ENCODE measurements around the gene CBLC.

Gene CBLC, protein sequence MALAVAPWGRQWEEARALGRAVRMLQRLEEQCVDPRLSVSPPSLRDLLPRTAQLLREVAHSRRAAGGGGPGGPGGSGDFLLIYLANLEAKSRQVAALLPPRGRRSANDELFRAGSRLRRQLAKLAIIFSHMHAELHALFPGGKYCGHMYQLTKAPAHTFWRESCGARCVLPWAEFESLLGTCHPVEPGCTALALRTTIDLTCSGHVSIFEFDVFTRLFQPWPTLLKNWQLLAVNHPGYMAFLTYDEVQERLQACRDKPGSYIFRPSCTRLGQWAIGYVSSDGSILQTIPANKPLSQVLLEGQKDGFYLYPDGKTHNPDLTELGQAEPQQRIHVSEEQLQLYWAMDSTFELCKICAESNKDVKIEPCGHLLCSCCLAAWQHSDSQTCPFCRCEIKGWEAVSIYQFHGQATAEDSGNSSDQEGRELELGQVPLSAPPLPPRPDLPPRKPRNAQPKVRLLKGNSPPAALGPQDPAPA

GRCh38 chr19:44777715-44778347 lies at the start of gene CBLC:
Gene CBLC, plus strand, starts transcription at chr19:44777890. Its CDS starts 42 bp downstream, at chr19:44777932.
- no peak for DNase-seq

- DNase-seq: no peak
Measured at GRCh38 chr19:44728178-44728577, 49.5 kb upstream of the CBLC start.

- DNase-seq: no peak
Measured at GRCh38 chr19:44729516-44730033, 48.1 kb upstream of the CBLC start.

GRCh38 chr19:44731081-44731480 lies 46.6 kb upstream of the CBLC start:
- DNase-seq: no peak

DNA sequence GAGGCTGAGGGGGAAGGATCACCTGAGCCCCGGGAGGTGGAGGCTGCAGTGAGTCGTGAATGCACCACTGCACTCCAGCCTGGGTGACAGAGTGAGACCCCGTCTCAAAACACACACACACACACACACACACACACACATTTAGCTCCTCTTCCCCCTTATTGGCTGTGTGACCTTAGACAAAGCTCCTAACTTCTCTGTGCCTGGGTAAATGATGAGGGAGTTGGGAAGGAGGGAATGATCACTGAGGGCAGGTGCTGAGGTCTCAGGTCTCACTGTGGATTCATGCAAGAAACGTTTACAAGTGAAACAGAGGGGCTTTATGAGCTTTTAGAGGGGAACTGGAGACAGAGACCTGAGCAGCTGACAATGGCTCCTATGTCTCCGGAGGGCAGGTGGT lies 46.1 kb upstream of the CBLC start:
- DNase-seq: no peak

DNA sequence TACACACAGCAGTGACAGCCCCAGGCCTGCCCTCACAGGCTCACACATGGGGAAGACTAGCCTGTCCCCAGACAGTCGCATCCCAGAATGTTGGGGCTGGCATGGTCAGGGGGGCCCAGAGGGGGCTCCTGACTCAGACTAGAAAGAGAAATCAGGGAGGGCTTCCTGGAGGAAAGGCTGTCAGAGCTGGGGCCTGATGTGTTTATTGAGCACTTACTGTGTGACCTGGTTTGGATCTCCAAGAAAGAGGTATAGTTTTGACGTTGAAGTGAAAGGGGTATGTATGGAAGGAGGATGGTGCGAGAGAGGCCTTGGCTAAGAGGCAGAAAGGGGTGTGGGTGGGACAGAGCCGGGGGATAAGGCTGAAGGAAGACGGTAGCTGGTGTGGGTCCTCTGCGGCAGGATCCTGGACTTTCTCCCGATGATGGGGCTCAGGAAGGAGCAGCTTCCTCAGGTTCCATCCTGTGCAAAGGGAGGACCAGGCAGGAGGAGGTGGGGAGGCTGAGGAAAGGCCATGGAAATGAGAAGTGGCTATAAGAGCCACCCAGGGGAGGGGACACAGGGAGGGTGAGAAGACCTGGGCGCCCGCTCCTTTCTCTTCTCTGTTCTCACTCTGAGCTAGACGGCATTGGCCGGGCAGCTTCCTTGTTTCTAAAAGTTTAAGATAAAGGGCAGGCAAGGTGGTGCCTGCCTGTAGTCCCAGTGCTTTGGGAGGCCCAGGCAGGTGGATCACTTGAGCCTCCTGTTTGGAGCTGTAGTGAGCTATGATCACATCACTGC lies 45.3 kb upstream of the CBLC start:
- DNase-seq: no peak

DNA sequence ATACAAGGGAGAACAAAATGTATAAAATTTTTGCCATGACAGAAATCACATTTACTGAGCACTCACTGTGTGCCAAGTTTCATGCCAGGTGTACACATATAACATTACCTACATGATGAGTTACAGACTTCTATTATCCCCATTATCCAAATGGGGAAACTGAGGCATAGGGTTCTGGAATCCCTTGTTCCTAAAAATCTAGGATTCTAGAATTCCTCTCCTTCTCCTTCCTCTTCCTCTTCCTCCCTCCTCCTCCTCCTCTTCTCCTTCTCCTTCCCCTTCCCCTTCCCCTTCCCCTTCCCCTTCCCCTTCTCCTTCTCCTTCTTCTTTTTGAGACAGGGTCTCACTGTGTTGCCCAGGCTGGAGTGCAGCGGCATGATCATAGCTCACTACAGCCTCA lies 43.3 kb upstream of the CBLC start:
- no peak for DNase-seq

DNA sequence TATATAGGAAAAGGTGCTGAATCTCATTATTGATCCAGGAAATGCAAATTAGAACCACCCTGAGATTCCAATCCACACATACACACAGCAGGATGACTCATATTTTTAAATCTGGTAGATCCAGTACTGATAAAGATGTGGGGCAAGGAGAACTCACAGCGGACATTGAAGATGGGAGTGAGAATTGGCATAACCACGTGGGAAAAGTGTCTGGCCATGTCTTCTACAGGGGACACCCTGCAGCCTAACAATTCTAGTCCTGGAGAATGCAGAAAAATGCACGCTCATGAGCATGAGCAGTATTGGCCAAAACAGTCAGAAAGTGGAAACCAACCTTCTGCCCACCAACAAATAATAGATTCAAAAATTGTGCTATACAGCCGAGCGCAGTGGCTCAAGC lies 42.7 kb upstream of the CBLC start:
- DNase-seq: no peak

- no peak for DNase-seq
Measured at GRCh38 chr19:44737238-44738071, 40.2 kb upstream of the CBLC start.

DNA sequence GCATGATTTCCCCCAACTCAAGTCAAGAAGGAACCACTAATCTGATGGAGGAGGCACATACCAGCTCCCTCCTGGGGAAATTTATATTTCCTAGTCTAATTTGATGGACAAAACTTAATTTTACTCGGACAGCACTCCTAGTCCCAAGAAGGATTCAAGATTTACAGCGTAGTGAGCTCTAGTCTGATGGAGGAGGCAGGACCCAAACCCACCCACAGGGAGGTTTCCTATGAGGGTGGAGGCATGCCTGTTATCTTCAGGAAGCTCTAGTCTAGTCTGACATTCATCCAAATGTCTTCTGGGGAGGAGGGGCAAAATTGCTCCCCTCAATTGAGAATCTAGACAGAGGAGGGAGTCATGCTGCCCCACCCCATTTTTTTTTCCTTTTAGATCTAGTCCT lies 39.6 kb upstream of the CBLC start:
- no peak for DNase-seq

DNA sequence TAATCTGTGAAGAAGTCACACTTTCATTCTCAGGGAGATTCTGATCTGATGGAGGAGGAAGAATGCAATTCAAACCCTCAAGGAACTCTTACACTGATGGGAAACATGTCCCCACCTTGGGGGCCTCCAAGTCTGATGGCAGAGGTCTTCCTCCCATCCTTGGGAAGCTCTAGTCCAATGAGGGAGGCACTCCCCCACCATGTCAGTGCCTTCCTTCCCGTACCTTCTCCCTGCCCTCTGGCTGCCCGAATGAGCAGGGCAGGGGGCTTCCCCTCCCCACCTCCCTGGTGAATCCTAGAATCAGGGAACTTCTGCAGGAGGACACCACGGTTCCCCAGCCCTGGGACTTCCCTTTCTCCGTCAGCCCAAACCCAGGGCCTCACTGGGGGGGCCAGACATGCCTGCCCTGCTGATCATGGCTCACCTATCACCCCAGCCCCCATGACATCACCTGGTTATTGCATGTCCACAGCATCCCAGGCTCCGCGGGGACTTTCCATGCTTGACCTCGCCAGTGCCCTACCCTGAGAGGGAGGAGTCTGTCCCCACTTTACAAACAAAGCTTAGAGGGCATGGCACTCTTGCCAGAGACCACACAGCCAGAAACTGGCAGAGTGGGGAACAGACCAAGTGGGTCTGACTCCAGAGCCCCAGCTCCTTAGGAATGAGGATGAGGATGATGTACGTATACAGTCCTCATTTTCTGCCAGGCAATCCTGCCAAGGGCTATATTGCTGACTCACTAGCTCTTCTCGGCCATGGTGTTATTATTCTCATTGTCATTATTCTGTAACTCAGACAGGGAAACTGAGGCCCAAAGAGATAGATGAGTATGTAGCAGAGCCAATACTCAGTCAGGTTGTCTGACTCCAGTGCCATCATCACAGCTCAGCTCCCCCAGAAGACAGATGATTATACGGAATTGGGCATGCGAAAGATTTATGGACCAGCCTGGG lies 38.8 kb upstream of the CBLC start:
- DNase-seq: no peak

DNA sequence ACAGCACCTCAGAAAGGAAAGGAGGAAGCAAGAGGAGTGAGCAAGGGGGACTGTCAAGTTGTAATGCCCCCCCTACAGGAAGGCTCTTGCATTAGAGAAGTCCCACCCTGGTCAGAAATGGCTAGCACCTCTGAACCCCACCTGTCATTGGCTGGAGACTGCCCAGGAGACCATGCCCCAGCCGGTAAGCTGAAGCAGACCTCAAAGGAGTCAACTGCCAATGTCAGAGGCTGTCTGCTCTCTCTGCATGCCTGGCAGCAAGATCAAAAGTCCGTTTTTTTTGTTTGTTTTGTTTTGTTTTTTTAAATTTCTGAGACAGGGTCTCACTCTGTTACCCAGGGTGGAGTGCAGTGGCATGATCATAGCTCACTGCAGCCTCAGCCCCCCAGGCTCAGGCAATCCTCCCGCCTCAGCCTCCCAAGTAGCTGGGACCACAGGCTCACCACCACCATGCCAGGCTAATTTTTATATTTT lies 37.3 kb upstream of the CBLC start:
- DNase-seq: peak; percentile 18 to 29

GRCh38 chr19:44741258-44741731 lies 36.4 kb upstream of the CBLC start:
- peak; percentile 18 to 37 for DNase-seq

GRCh38 chr19:44741841-44742329 lies 35.8 kb upstream of the CBLC start:
- peak; percentile 92 to 93 for DNase-seq

DNA sequence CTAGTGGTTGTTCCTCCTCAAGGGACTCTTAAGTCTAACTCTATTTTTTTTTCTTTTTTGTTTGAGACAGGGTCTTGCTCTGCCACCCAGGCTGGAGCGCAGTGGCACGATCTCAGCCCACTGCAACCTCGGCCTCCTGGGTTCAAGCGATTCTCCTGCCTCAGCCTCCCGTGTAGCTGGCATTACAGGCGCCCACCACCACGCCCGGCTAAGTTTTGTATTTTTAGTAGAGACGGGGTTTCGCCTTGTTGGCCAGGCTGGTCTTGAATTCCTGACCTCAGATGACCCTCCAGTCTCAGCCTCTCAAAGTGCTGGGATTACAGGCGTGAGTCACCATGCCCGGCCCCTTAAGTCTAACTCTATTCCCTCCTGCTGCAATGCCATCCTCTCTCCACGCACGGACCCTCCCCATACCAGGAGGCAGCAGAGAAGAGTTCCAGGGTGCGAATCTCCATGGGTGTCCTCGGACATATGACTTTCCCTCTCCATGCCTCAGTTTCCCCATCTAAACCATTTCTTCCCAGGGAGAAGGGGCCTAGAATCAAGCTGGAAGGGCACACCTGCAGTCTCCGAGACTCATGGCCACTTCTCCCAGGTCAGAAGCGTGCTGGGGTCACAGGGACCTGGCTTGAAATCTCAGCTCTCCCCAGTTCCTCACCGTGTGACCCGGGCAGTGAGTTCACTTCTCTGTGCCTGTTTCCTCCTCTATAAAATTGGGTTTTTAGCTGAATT lies 35.2 kb upstream of the CBLC start:
- DNase-seq: no peak

DNA sequence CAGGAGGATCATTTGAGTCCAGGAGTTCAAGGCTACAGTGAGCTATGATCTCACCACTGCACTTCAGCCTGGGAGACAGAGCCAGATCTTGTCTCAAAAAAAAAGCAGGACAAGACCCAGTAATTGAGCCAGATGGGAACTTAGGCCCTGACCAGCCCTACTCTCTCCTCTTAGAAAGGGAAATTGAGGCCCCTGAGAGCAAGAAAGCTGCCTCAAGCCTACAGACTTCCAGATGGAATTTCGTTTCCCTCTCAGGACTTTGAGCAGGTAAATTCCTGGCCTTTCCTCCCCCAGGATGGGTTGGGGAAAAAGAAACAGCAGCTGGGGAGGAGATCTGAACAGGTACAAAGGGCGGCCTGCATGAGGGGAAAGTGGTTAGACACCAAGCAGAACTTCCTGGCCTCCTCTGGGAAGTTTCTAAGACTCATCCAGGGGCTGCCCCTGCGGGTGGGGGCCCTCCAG lies 32.8 kb upstream of the CBLC start:
- DNase-seq: no peak

GRCh38 chr19:44745341-44745831 lies 32.3 kb upstream of the CBLC start:
- no peak for DNase-seq

DNA sequence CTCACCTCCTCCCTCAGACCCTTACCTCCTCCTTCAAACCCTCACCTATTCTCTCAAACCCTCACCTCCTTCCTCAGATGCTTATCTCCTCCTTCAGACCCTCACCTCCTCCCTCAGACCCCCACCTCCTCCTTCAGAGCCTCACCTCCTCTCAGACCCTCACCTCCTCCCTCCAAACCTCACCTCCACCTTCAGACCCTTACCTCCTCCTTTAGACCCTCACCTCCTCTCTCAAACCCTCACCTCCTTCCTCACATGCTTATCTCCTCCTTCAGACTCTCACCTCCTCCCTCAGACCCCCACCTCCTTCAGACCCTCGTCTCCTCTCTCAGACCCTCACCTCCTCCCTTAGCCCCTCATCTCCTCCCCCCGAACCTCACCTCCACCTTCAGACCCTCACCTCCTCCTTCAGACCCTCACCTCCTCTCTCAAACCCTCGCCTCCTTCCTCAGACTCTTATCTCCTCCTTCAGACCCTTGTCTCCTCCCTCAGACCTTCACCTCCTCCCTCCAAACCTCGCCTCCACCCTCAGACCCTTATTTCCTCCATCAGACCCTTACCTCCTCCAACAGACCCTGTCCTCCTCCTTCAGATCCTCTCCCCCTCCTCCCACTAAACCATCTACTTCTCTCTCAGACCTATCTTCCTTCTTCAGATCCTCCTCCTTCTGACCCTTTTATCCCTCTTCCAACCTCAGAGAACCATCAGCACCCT lies 31.6 kb upstream of the CBLC start:
- no peak for DNase-seq

DNA sequence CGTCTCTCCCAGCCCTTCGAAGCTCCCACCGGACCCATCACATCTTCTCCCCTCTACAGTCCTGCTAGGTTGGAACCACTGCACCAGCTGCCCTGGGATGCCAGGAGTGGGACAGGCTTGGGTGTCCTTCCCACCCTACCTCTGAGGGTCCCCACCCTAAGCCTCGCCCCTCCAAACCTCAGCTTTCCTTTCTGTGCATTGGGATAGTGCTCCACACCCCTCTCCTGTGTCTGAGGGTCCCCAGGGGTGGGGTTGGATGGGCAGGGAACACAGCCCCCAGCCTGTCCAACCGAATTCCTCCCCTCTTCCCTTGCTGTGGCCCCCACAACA lies 31.1 kb upstream of the CBLC start:
- no peak for DNase-seq
